Parathyroid adenoma (tissue), 2 donors: Measurements from ENCODE around the gene MAP3K21.
A peak's percentile ranks its signal among the peaks of the same experiment; 100 is the strongest.

ENCODE experiments used
- H2AFZ ChIP-seq: fragments of 300-600 bp; sonication (generic); one replicate; pipeline ENCODE4 v1.7.0; 2017; ENCODE audit warnings: antibody characterized with exemption, mild to moderate bottlenecking
- H3K27ac ChIP-seq: fragments of 300-600 bp; sonication (generic); one replicate; pipeline ENCODE4 v1.7.0; 2017
- H3K27me3 ChIP-seq: fragments of 300-600 bp; sonication (generic); one replicate; pipeline ENCODE4 v1.7.0; 2017; ENCODE audit warnings: low read length; ENCODE audit not compliant: control insufficient read depth, insufficient read depth
- H3K36me3 ChIP-seq: fragments of 300-600 bp; sonication (generic); one replicate; pipeline ENCODE4 v1.7.0; 2017; ENCODE audit warnings: low read length; ENCODE audit not compliant: control insufficient read depth, insufficient read depth
- H3K4me1 ChIP-seq: fragments of 300-600 bp; sonication (generic); one replicate; pipeline ENCODE4 v1.7.0; 2017; ENCODE audit warnings: control low read depth
- H3K4me2 ChIP-seq: fragments of 300-600 bp; sonication (generic); one replicate; pipeline ENCODE4 v1.7.0; 2017; ENCODE audit warnings: low read length
- H3K4me3 ChIP-seq: fragments of 300-600 bp; sonication (generic); one replicate; pipeline ENCODE4 v1.7.0; 2017; ENCODE audit warnings: low read depth, low read length
- H3K79me2 ChIP-seq: fragments of 300-600 bp; sonication (generic); one replicate; pipeline ENCODE4 v1.7.0; 2017; ENCODE audit warnings: control low read depth
- H3K9ac ChIP-seq: fragments of 300-600 bp; sonication (generic); one replicate; pipeline ENCODE4 v1.7.0; 2017; ENCODE audit warnings: mild to moderate bottlenecking
- H3K9me3 ChIP-seq: fragments of 300-600 bp; sonication (generic); one replicate; pipeline ENCODE4 v1.7.0; 2017; ENCODE audit warnings: low read length; ENCODE audit not compliant: control insufficient read depth
- CTCF ChIP-seq: fragments of 300-600 bp; sonication (generic); IDR thresholded peaks from one replicate; pipeline ENCODE4 v1.7.0; 2017; ENCODE audit warnings: antibody characterized with exemption, mild to moderate bottlenecking
- donor health status: primary hyperparathyroidism.

Gene MAP3K21

GRCh38 chr1:233304489-233305102 is 22.9 kb upstream of the MAP3K21 start:
- Histone ChIP-seq H3K9me3 (no peaks in the 10 kb centered on the region), H3K27me3 (no peaks in the 10 kb centered on the region)

DNA sequence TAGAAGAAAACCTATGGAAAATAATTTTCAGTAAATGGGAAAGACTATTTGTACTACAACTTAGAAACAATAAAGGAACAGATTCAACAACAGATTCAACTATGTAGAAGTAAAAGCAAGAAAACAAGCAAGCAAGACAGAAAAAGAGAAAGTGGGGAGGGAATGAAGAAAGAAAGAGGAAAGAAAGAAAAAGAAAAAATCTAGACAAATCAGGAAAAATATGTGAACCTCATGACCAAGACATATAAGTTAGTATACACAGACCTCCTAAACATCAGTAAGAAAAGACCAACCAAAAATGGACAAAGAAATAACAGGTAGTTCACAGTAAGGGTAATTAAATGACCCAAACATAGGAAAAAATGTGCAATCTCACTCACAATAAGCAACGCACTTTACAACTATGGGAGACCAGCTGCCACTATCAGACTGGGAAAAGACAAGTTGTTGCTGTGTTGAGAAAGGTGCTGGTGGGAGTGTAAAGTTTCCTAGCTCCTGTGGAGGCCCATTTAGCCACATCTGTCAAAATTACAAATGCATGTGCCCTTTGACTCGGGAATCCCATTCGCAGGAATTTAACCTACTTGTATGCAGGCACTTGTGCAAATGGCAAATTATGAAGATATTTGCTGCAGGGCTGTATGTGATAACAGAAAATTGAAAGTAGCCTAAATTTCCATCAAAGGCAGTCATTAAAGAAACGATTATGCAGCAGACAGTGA is 13.9 kb upstream of the MAP3K21 start:
- no peaks in the 10 kb centered on the region for H3K9me3 ChIP-seq
- no peak overlapping the region for H3K9ac ChIP-seq
- no peaks in the 10 kb centered on the region for H3K36me3 ChIP-seq

More at GRCh38 chr1:233304489-233305102, 22.9 kb upstream of the MAP3K21 start:
- Histone ChIP-seq H3K9ac (no peak overlapping the region), H3K36me3 (no peaks in the 10 kb centered on the region), H2AFZ (no peak overlapping the region), H3K27ac (no peak overlapping the region), H3K4me1 (no peaks in the 10 kb centered on the region), H3K79me2 (no peaks in the 10 kb centered on the region), H3K4me3 (no peak overlapping the region), H3K4me2 (no peak overlapping the region)
- peak; percentile 64 for TF ChIP-seq CTCF

DNA sequence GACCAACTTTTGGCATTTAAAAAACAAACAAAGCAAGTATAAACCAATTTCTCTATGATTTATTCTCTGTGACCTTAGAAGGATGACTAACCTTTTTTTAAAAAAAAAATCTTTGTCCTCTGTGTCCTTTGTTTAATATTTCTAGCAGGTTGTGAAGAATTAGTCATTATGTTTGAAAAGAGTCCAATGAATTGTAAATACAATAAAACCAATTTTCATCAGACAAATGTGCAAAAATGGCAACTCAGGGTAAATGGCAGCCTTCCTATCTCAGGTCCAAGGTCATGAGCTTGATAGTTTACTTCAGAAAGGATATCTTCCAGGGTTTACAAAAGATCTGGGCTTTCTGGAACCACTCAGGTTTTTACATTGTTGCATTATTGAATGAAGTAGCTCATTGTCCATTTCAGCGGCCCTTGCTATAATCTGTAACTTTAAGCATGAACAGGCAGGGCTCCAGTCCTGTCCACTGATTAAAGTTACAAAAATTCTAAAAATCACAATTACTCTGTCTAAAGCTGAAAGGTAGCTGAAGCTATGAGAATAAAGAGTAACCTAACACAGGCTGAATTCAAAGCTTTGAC is 11.7 kb upstream of the MAP3K21 start:
- no peaks in the 10 kb centered on the region for H3K79me2 ChIP-seq
- no peak overlapping the region for H3K4me2 ChIP-seq
- no peaks in the 10 kb centered on the region for H3K4me1 ChIP-seq
- no peaks in the 10 kb centered on the region for H3K27me3 ChIP-seq
- H3K27ac ChIP-seq, result no peak overlapping the region
- no peak overlapping the region for H2AFZ ChIP-seq
- TF ChIP-seq CTCF, result no peak
- no peak overlapping the region for H3K9ac ChIP-seq
- H3K4me3 ChIP-seq, result no peak overlapping the region
- no peaks in the 10 kb centered on the region for H3K9me3 ChIP-seq
- H3K36me3 ChIP-seq, result no peaks in the 10 kb centered on the region

More for the DNA sequence above, 13.9 kb upstream of the MAP3K21 start:
- no peaks in the 10 kb centered on the region for H3K4me1 ChIP-seq
- H3K4me2 ChIP-seq, result no peak overlapping the region
- H2AFZ ChIP-seq, result no peak overlapping the region
- H3K79me2 ChIP-seq, result no peaks in the 10 kb centered on the region
- no peak for TF ChIP-seq CTCF
- no peaks in the 10 kb centered on the region for H3K27me3 ChIP-seq
- H3K4me3 ChIP-seq, result no peak overlapping the region
- H3K27ac ChIP-seq, result no peak overlapping the region

- H3K27ac ChIP-seq, result no peak overlapping the region
- no peak overlapping the region for H3K4me2 ChIP-seq
- no peaks in the 10 kb centered on the region for H3K79me2 ChIP-seq
- TF ChIP-seq CTCF, result no peak
- no peaks in the 10 kb centered on the region for H3K27me3 ChIP-seq
- no peak overlapping the region for H3K4me3 ChIP-seq
- H2AFZ ChIP-seq, result no peak overlapping the region
- H3K9ac ChIP-seq, result no peak overlapping the region
- no peaks in the 10 kb centered on the region for H3K36me3 ChIP-seq
- H3K9me3 ChIP-seq, result no peaks in the 10 kb centered on the region
- H3K4me1 ChIP-seq, result no peaks in the 10 kb centered on the region
Observed at GRCh38 chr1:233316473-233316872, 11.1 kb upstream of the MAP3K21 start.
